GM12892 (cell line): Measurements from ENCODE around the gene TNFRSF1B.

Experiments used
- DNase-seq: peaks from one replicate; pipeline ENCODE4 v3.0.0; 2011; ENCODE audit not compliant: insufficient read length
- FAIRE-seq: peaks from 2 replicates; lab custom pipeline; 2011; peaks lifted over from hg19 to GRCh38; lab: Jason Lieb, UNC
- POLR2A ChIP-seq: IDR thresholded peaks from 2 replicates; pipeline ENCODE4 v1.6.1; 2011; ENCODE audit warnings: low read depth, low read length, control low read depth
- POLR2AphosphoS5 ChIP-seq: IDR thresholded peaks from 2 replicates; pipeline ENCODE4 v1.6.1; 2011; ENCODE audit warnings: low read depth, low read length, control low read depth
- TAF1 ChIP-seq: IDR thresholded peaks from 2 replicates; pipeline ENCODE4 v1.6.1; 2011; ENCODE audit warnings: low read depth, mild to moderate bottlenecking, control low read depth, low read length, borderline replicate concordance

Gene TNFRSF1B

DNA sequence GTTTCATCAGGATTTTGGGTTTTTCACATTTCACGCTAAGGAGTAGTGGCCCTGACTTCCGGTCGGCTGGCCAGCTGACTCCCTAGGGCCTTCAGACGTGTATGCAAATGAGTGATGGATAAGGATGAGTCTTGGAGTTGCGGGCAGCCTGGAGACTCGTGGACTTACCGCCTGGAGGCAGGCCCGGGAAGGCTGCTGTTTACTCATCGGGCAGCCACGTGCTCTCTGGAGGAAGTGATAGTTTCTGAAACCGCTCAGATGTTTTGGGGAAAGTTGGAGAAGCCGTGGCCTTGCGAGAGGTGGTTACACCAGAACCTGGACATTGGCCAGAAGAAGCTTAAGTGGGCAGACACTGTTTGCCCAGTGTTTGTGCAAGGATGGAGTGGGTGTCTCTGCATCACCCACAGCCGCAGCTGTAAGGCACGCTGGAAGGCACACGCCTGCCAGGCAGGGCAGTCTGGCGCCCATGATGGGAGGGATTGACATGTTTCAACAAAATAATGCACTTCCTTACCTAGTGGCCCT is 23.1 kb upstream of the TNFRSF1B start:
- TF ChIP-seq POLR2A (no peak), TAF1 (no peak), POLR2AphosphoS5 (peak; percentile 70; the same call in 1 of the 2 replicates)
- peak; percentile 91 for FAIRE-seq
- DNase-seq = no peak

DNA sequence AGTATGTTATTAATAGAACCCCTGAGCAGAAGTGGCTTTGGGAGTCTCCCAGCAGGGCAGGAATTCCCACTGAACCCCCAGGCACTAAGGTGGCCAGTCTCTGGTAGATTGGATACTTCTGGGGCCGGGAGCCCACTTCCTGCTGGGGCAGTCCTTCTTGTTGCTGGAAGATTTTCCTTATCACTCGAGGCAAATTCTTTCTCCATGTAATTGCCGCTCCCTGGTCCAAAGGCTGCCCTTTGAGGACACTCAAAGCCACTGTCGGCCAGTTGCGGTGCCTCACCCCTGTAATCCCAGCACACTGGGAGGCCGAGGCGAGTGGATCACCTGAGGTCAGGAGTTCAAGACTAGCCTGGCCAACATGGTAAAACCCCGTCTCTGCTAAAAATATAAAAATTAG is 22.6 kb upstream of the TNFRSF1B start:
- DNase-seq (no peak), FAIRE-seq (no peak)
- TF ChIP-seq POLR2AphosphoS5 (no peak), POLR2A (no peak; the same call in 1 of the 2 replicates), TAF1 (no peak)

DNA sequence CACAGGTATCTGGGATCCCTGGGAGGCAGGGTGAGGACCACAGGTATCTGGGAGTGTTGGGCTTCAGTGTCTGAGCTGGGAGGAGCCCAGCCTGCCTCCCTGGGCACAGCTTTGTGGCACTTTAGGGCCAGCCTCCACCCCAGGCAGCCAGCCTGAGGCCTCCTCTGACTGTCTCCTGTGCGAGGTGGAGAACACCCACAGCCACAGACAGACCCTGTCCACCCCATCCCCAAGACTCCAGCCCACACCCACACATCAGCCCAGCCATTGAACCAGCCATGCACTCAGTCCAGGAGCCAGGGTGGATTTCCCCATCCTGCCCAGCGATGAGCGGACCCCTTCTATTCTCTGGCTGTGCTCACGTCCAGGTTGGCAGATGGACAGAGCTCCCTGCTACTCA is 21.8 kb upstream of the TNFRSF1B start:
- no peak for FAIRE-seq
- TF ChIP-seq POLR2AphosphoS5 = peak; percentile 92
- no peak for TF ChIP-seq TAF1
- TF ChIP-seq POLR2A = peak; percentile 73
- DNase-seq = no peak

DNA sequence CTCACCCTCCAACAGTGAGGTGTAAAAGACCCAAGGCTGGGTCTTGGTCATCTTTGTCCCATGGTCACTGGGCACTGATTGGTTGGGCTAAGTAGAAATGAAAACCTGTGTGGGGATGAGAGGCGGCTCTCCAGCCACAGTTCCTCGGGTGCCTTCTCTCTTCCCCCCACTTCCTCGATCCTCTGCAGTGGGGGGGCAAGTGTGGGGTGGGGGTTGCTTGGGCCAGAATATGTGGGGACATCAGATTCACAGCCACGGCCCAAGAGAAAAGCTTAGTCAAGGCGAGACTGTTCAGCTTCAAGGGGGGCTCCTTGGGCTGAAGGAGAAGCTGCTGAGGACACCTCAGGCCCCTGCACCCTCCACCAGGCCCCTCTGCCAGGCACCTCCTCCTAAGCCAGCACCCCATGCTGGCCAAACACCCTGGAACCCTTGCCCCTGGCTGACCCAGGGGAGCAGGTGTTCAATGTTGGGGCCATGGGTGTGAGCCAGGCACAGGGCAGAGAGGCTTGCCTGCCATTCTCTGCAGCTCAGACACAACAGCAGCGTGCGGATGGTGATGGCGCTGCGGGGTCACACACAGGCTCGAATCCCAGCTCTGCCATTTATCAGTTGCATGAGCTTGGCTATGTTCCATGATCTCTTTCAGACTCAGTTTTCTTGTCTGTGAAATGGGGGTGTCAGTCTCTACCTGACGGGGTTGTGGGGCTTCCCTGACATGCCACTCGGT is 21.0 kb upstream of the TNFRSF1B start:
- no peak for FAIRE-seq
- peak; percentile 92 for TF ChIP-seq POLR2AphosphoS5
- TF ChIP-seq POLR2A = peak; percentile 55; the same call in 1 of the 2 replicates
- TF ChIP-seq TAF1 = no peak

DNA sequence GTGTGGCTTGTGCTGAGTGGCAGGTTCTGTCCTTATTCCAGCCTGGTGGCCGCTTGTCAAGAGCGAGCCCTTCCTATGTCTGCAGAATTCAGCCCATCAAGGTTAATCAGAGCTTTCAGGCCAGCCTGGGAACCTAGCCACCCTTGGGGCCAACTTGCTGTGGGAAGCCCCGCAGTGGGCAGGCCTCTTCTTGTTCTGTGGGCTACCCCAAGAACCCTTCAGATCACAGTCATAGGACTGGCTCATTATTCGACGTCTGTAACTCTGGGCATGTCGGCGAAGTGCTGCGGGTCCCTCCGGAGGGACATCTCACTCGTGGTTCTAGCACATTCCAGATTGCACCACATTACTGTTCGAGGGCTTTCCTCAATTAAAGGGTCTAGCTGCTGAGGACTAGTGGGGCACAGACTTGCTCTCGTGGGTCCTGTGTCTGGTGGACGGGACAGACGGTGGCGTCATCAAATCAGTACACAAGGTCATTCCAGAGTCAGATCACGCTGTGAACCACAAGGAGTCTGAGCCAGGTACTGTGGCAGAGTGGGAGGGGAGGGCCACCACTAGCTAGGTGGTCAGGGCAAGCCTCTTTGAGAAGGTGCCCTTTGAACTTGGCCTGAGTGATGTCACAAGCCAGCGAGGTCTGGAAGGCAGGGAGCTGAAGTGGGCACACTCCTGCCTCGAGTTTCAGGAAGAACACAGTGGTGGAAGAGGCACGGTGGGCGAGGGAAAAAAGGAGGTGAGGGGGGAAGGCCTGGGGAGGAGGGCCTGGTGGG is 20.3 kb upstream of the TNFRSF1B start:
- TF ChIP-seq TAF1 = no peak
- TF ChIP-seq POLR2A = peak; percentile 32; the same call in 1 of the 2 replicates
- peak; percentile 48; the same call in 1 of the 2 replicates for TF ChIP-seq POLR2AphosphoS5
- no peak for DNase-seq
- FAIRE-seq = peak; percentile 33

More for the DNA sequence above, 21.0 kb upstream of the TNFRSF1B start:
- no peak for DNase-seq

DNA sequence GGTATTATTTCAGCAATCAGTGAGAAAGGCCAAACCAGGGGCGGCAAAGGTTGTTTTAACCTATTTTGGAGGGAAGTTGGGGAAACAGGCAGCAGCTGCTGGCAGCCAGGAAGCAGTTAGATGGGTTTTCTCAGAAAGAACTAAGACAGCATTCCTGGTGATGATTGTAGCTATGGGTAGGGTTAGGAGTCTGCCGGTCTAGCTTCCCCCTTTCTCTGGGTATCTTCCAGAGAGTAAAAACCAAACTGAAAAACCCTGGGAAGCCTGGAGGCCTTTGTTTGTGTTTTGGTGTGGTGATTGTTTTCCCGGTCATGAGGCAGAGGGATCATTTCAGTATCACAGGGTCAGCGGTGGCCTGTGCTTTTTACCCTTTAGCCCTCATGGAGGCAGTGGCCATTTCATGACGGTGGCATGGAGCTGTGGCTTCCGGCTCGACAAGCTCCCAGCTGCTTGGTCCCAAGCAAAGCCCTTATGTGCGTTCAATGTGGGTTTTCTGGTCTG is 19.5 kb upstream of the TNFRSF1B start:
- no peak for DNase-seq
- TF ChIP-seq TAF1 (no peak), POLR2AphosphoS5 (no peak), POLR2A (no peak)
- FAIRE-seq = no peak

DNA sequence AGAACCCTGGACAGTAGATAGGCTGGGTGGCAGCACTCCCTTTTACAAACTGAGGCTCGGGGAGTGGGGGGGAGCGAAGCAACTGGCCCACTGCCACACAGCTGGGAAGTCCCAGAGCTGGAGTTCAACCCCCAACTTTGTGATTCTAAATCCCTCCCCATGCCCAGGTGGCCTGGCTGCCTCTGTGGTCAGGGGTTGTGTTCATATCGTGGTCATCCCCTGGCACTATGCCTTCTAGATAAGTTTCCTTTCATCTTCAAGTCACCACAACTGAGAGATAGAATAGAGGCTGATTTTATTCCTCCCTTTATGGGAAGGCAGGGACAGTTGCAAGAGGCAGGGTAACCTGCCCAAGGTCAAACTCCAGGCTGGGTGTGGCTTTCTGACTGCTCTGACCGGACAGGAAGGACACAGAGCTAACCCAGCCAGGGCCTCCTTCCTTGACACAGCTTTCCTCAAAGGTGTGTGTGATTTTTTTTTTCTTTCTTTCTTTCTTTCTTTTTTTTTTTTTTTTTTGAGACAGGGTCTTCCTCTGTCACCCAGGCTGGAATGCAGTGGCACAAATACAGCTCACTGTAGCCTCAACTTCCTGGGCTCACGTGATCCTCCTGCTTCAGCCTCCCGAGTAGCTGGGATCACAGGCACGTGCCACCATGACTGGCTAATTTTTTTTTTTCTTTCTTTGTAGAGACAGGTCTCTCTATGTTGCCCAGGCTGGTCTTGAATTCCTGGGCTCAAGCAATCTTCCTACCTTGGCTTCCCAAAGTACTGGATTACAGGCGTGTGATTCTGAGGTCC is 18.4 kb upstream of the TNFRSF1B start:
- TF ChIP-seq POLR2A (peak; percentile 37), POLR2AphosphoS5 (peak; percentile 47), TAF1 (no peak)
- FAIRE-seq (peak; percentile 54), DNase-seq (no peak)

DNA sequence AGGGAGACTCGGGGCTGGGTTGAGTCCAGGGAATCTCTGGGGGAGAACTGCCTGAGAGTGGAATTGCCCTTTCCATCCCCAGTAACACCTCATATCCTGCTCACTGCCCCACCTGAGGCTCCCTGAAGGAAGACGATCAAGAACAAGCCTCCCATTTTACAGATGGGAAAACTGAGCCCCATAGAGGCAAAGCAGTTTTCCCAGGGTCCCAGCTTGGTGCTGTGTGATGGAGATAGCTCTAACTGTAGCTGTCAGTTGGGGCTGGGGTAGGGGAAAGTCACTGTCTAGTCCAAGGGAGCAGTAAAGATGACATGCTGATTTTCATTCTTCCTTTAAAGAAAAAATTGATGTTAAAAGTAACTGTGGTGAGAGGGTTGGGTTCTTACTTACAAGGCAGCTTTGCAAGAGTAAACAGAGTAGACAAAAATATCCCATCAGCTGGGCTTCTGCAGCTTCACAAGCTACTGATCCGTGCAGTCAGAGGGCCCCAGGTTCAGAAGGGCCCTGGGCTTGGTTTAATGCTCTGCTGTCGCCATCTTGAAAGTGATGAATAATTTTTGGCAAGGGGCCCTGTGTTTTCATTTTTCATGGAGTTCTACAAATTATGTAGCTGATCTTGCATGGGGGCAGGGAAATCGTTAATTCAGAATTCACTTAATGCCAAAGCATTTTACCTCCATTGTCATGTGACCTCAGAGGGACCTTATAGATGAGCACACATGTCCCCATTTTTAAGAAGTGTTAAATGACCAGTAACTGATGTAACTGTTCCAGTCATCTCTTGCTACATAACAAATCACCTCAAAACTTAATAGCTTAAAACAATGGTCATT is 17.6 kb upstream of the TNFRSF1B start:
- TF ChIP-seq POLR2A = no peak; the same call in 1 of the 2 replicates
- no peak for TF ChIP-seq POLR2AphosphoS5
- no peak for TF ChIP-seq TAF1
- DNase-seq (no peak), FAIRE-seq (peak; percentile 91)

DNA sequence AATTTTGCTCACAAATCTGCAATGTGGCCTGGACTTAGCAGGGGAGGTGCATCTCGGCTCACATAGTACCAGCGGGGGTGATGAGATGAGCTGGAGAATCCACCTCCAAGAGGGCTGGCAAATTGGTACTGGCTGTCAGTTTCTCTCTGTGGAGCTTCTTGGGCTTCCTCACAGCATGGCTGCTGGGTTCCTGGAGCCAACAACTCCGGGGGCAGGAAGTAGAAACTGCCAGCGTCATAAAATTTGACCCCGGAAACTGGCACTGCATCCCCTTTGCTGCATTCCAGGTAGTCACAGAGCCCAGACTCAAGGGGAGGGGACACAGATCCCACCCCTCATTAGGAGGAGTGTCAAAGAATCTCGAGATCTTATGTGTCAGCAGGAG is 17.0 kb upstream of the TNFRSF1B start:
- no peak for DNase-seq
- no peak; the same call in 1 of the 2 replicates for TF ChIP-seq POLR2AphosphoS5
- TF ChIP-seq POLR2A = no peak
- no peak for TF ChIP-seq TAF1
- FAIRE-seq = no peak
